GM12875 (cell line): ENCODE results near the gene G6PD.

Experiments
- H3K4me3 ChIP-seq: one replicate; pipeline ENCODE4 v1.5.1; 2011; ENCODE audit warnings: low read depth, low read length, control low read depth
- CTCF ChIP-seq: IDR thresholded peaks from 2 replicates; pipeline ENCODE4 v1.5.1; 2011; ENCODE audit warnings: low read depth, mild to moderate bottlenecking, control low read depth, inconsistent platforms, low read length, moderate library complexity, borderline replicate concordance; ENCODE audit not compliant: insufficient read depth

The G6PD gene

GRCh38 chrX:154512879-154513553 lies 33.6 kb downstream of the G6PD start:
- no peak overlapping the region for H3K4me3 ChIP-seq
- TF ChIP-seq CTCF, result no peak

- no peak for TF ChIP-seq CTCF
- no peak overlapping the region for H3K4me3 ChIP-seq
Observed at GRCh38 chrX:154511761-154512160, 34.9 kb downstream of the G6PD start.

- TF ChIP-seq CTCF, result no peak
- no peak overlapping the region for H3K4me3 ChIP-seq
Observed at GRCh38 chrX:154509455-154509854, 37.2 kb downstream of the G6PD start.

- H3K4me3 ChIP-seq, result no peak overlapping the region
- TF ChIP-seq CTCF, result no peak
Observed at GRCh38 chrX:154508384-154508745, 38.3 kb downstream of the G6PD start.

- no peak for TF ChIP-seq CTCF
- H3K4me3 ChIP-seq, result no peak overlapping the region
Observed at GRCh38 chrX:154507673-154508383, 38.8 kb downstream of the G6PD start.

- TF ChIP-seq CTCF, result no peak
Observed at GRCh38 chrX:154506483-154507332, 39.9 kb downstream of the G6PD start.

GRCh38 chrX:154505734-154506133 lies 40.9 kb downstream of the G6PD start:
- no peak overlapping the region for H3K4me3 ChIP-seq
- TF ChIP-seq CTCF, result no peak

More at GRCh38 chrX:154506483-154507332, 39.9 kb downstream of the G6PD start:
- H3K4me3 ChIP-seq, result no peak overlapping the region
